HCT116 (cell line): ENCODE results near the gene KAT5. TPM values are rescaled to one million over a fixed set of nuclear protein-coding genes. Genes with fewer than 3 reads are reported as not detected.

Experiments used
- total RNA-seq: library from RNA; stranded (reverse); gene quantifications from one replicate; pipeline ENCODE4 v1.2.1, GENCODE V29; 2021; ENCODE audit not compliant: unreplicated experiment

The KAT5 gene
- total RNA-seq, 1 experiment from 2014 or later: 78.7 TPM

Other genes starting within 250 kb of the KAT5 start
- 6,000 TPM for gene MALAT1, start 213.2 kb upstream of the KAT5 start, total RNA-seq
- 104 TPM for gene SCYL1, start 187.2 kb upstream of the KAT5 start, total RNA-seq
- gene LTBP3, start 153.9 kb upstream of the KAT5 start, total RNA-seq: 248 TPM
- gene ZNRD2, start 141.8 kb upstream of the KAT5 start, total RNA-seq: 66.8 TPM
- 60.0 TPM for gene FAM89B, start 139.7 kb upstream of the KAT5 start, total RNA-seq
- 105 TPM for gene EHBP1L1, start 136.2 kb upstream of the KAT5 start, total RNA-seq
- 0.61 TPM for gene KCNK7, start 116.5 kb upstream of the KAT5 start, total RNA-seq
- gene MAP3K11, start 98.0 kb upstream of the KAT5 start, total RNA-seq: 59.8 TPM
- gene PCNX3, start 96.5 kb upstream of the KAT5 start, total RNA-seq: 50.4 TPM
- 105 TPM for gene SIPA1, start 74.2 kb upstream of the KAT5 start, total RNA-seq
- gene RELA, start 49.3 kb upstream of the KAT5 start, total RNA-seq: 78.5 TPM
- gene RNASEH2C, start 8.5 kb downstream of the KAT5 start, total RNA-seq: 28.5 TPM
- gene AP5B1, start 68.7 kb downstream of the KAT5 start, total RNA-seq: 19.5 TPM
- gene OVOL1, start 74.8 kb downstream of the KAT5 start, total RNA-seq: 14.7 TPM
- not detected for gene SNX32, start 121.7 kb downstream of the KAT5 start, total RNA-seq
- 1,270 TPM for gene CFL1, start 145.9 kb downstream of the KAT5 start, total RNA-seq
- gene MUS81, start 148.2 kb downstream of the KAT5 start, total RNA-seq: 47.2 TPM
- gene EFEMP2, start 160.5 kb downstream of the KAT5 start, total RNA-seq: 8.4 TPM
- not detected for gene CTSW, start 167.6 kb downstream of the KAT5 start, total RNA-seq
- gene FIBP, start 176.2 kb downstream of the KAT5 start, total RNA-seq: 96.0 TPM
- 84.3 TPM for gene CCDC85B, start 178.4 kb downstream of the KAT5 start, total RNA-seq
- 125 TPM for gene FOSL1, start 188.1 kb downstream of the KAT5 start, total RNA-seq
- 49.8 TPM for gene C11orf68, start 206.8 kb downstream of the KAT5 start, total RNA-seq
- gene DRAP1, start 207.2 kb downstream of the KAT5 start, total RNA-seq: 158 TPM
- gene TSGA10IP, start 233.2 kb downstream of the KAT5 start, total RNA-seq: not detected
- 47.9 TPM for gene SART1, start 249.5 kb downstream of the KAT5 start, total RNA-seq